OCI-LY7 (cell line): ENCODE results near the gene DOCK4.

Source experiments
- CTCF ChIP-seq: fragments of 200-600 bp; sonication (generic); conservative IDR thresholded peaks from 2 replicates; pipeline ENCODE4 v1.5.1; 2014; ENCODE audit warnings: mild to moderate bottlenecking, antibody characterized with exemption, low read length, moderate library complexity, mixed read lengths
- EZH2phosphoT487 ChIP-seq: fragments of 200-600 bp; sonication (generic); IDR thresholded peaks from 2 replicates; pipeline ENCODE4 v1.6.1; 2018; ENCODE audit warnings: low read depth, borderline replicate concordance, mild to moderate bottlenecking, mixed run types, antibody characterized with exemption, low read length, moderate library complexity, mixed read lengths

- TF ChIP-seq CTCF (no peak), EZH2phosphoT487 (no peak)
Observed at GRCh38 chr7:111863269-111863668, 342.9 kb downstream of the DOCK4 start.
